GM13977 (cell line): ENCODE measurements around the gene DMRTB1.
A peak's percentile ranks its signal among the peaks of the same experiment; 100 is the strongest.

Experiments used
- DNase-seq: peaks from one replicate; pipeline ENCODE4 v3.0.0; 2012; ENCODE audit warnings: low spot score
- CTCF ChIP-seq: IDR thresholded peaks from 2 replicates; pipeline ENCODE4 v1.5.1; 2012; ENCODE audit warnings: mild to moderate bottlenecking, control low read depth; ENCODE audit not compliant: insufficient read depth; ENCODE audit errors: extremely low read depth, missing control alignments
- in situ Hi-C: fragments of 300-500 bp; cut with MboI; formaldehyde crosslinking; loops from one replicate; pipeline ENCODE4 v1.12.0; 2022; ENCODE audit warnings: low sequenced_read_pairs, low pct_unique_long_range_greater_than_20kb, mixed read lengths, inconsistent platforms; ENCODE audit not compliant: unreplicated experiment

Gene DMRTB1

GRCh38 chr1:53475664-53476063 lies 16.5 kb downstream of the DMRTB1 start:
- no peak for TF ChIP-seq CTCF
- in situ Hi-C loops, result no loop called here
- no peak for DNase-seq

GRCh38 chr1:53476579-53476978 lies 17.4 kb downstream of the DMRTB1 start:
- DNase-seq, result no peak
- TF ChIP-seq CTCF, result no peak
- in situ Hi-C loops, result no loop called here

GRCh38 chr1:53477651-53478501 lies 18.7 kb downstream of the DMRTB1 start:
- no peak for DNase-seq
- no peak for TF ChIP-seq CTCF
- in situ Hi-C loops, result no loop called here

GRCh38 chr1:53478502-53478818 lies 19.3 kb downstream of the DMRTB1 start:
- DNase-seq, result no peak
- in situ Hi-C loops, result no loop called here
- TF ChIP-seq CTCF, result no peak

- TF ChIP-seq CTCF, result peak; percentile 2
- DNase-seq, result no peak
- in situ Hi-C loops, result no loop called here
These were observed 21.5 kb downstream of the DMRTB1 start for GRCh38 chr1:53480678-53481077.

GRCh38 chr1:53481456-53481855 lies 22.3 kb downstream of the DMRTB1 start:
- DNase-seq, result no peak
- TF ChIP-seq CTCF, result no peak
- in situ Hi-C loops, result no loop called here
